ENCODE results near the gene PRMT2.

GRCh38 chr21:46600978-46601377, 34.5 kb upstream of the PRMT2 start:
- TF ChIP-seq CTCF (IDR thresholded peaks at IDR 0.05) (no peak), BCL3 (IDR thresholded peaks at IDR 0.05) (no peak), USF2 (IDR thresholded peaks at IDR 0.05) (no peak), SREBF2 (IDR thresholded peaks at IDR 0.05) (no peak)

All from A549 (cell line).